Activated naive CD8-positive, alpha-beta T cell treated with anti-CD3 and anti-CD28 coated beads for 36 hours (primary cell): Measurements from ENCODE around the gene GMNC. TPM values are rescaled to one million over a fixed set of nuclear protein-coding genes. Genes with fewer than 3 reads are reported as not detected.

Experiments
- DNase-seq: peaks from one replicate; pipeline ENCODE4 v3.0.0; 2021
- H3K27ac Mint-ChIP-seq: one replicate; pipeline ENCODE4 v1.8.0; 2022; ENCODE audit warnings: mild to moderate bottlenecking, moderate library complexity, mixed read lengths
- H3K27me3 Mint-ChIP-seq: one replicate; pipeline ENCODE4 v1.8.0; 2022; ENCODE audit warnings: mild to moderate bottlenecking, mixed read lengths
- H3K36me3 Mint-ChIP-seq: one replicate; pipeline ENCODE4 v1.8.0; 2021; ENCODE audit warnings: mild to moderate bottlenecking, mixed read lengths
- H3K4me1 Mint-ChIP-seq: one replicate; pipeline ENCODE4 v1.8.0; 2021; ENCODE audit warnings: mixed read lengths
- H3K4me3 Mint-ChIP-seq: one replicate; pipeline ENCODE4 v1.8.0; 2022; ENCODE audit warnings: mild to moderate bottlenecking, moderate library complexity, mixed read lengths
- H3K9me3 Mint-ChIP-seq: one replicate; pipeline ENCODE4 v1.8.0; 2022; ENCODE audit warnings: mixed read lengths
- total RNA-seq, 2 experiments: library from RNA; stranded (reverse); gene quantifications; one replicate each; pipeline ENCODE4 v1.2.3, GENCODE V29; 2021

Gene GMNC
- total RNA-seq, 2 experiments from 2014 or later = not detected

DNA sequence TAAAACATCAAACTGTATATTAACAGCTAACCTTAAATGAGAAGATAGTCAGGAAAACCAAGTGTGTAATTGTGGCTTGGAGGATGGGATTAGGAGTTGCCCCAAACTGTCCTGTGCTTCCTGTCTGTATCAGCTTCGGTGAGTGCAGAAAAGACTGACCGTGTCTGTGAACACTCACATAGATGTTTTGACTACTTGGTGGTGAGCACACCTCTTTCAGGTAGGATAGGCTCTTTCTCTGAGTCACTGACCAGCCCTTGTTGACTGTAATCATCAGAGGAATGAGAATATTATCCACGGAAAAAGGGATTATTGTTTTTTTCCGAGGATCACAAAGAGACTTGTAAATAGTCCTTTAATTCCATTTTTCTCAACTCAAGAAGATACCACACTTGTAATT is 51.5 kb downstream of the GMNC start:
- H3K36me3 Mint-ChIP-seq = no peaks in the 10 kb centered on the region
- no peaks in the 10 kb centered on the region for H3K4me1 Mint-ChIP-seq
- H3K4me3 Mint-ChIP-seq = no peak overlapping the region
- H3K27ac Mint-ChIP-seq = no peak overlapping the region
- no peaks in the 10 kb centered on the region for H3K9me3 Mint-ChIP-seq
- H3K27me3 Mint-ChIP-seq = peaks cover 6% of the 10 kb centered on the region
- DNase-seq = no peak

DNA sequence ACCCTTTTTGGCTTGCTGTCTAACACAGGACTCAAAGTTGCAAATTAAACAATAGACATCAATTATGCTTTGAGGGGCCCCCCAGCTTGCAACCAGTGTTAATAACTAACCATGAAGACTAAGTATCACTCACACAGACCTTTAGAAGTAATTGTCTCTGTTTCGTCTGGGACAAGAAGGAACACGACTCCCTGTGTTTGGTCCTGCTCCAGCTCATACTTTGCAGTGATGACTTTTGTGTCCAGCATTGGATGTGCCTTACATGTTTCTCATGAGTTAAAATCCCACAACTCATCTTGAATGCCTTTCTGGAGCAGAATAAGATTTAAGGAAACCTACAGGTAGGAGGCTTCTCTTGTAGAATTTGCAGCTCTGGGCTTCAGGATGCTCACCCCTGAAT is 53.1 kb downstream of the GMNC start:
- Mint-ChIP-seq H3K9me3 (no peaks in the 10 kb centered on the region), H3K36me3 (no peaks in the 10 kb centered on the region), H3K27ac (no peak overlapping the region), H3K4me3 (no peak overlapping the region), H3K27me3 (peaks cover 6% of the 10 kb centered on the region), H3K4me1 (no peaks in the 10 kb centered on the region)
- DNase-seq = no peak

DNA sequence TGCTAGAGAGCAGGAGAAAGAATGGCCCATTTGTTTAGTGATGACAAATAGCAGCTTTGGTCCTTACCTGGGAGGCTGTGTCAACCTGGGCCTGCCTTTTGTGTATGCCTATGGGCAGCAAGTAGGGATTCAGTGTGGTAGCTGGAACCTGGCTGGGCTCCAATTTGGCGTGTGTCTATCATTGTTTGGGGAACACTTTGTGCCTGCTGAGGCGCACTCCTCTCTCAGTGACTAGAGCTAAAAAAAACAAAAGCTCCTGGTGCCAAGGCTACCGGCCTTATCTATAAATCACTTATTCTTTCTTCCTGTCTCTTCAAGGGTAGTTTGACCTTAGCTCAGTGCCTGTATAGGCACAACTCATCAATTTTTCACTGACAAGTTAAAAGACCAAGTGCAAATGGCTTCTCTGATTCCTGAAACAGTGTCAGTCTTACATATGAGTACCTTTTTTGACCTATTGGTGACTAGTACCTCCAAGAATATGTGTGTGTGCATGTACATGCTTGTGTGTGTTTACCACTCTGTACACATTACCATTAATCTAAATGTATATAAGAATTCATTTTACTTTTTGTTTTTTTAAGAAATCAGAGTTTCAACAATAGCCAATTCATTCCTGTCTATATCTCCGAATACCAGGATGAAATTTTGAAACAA is 54.6 kb downstream of the GMNC start:
- H3K4me3 Mint-ChIP-seq = no peak overlapping the region
- H3K9me3 Mint-ChIP-seq = no peaks in the 10 kb centered on the region
- H3K27ac Mint-ChIP-seq = no peak overlapping the region
- H3K27me3 Mint-ChIP-seq = peaks cover 6% of the 10 kb centered on the region
- no peaks in the 10 kb centered on the region for H3K36me3 Mint-ChIP-seq
- DNase-seq = no peak
- H3K4me1 Mint-ChIP-seq = no peaks in the 10 kb centered on the region
